ENCODE data around the gene PLXNB1. TPM values are rescaled to one million over a fixed set of nuclear protein-coding genes. Genes with fewer than 3 reads are reported as not detected.

Gene PLXNB1
- total and polyA plus RNA-seq, 2 of the 13 experiments (the other 11 are each of a cell fraction or from before 2014, with no cell fraction given): 86.0 to 143 TPM

- TF ChIP-seq CREM (IDR thresholded peaks at IDR 0.05) (peak; percentile 89), CREM (CRISPR knock-in tag; IDR thresholded peaks at IDR 0.05) (no peak), GABPA (IDR thresholded peaks at IDR 0.05; ENCODE audit: low read depth, low read length) (no peak), GABPA (CRISPR knock-in tag; IDR thresholded peaks at IDR 0.05; ENCODE audit: low read depth) (peak; percentile 44), FOXA1 (IDR thresholded peaks at IDR 0.05) (no peak), FOXA1 (CRISPR knock-in tag; IDR thresholded peaks at IDR 0.05) (0 out of 2 replicates have a peak, but pooled peaks have one; percentile 39), ZNF230 (CRISPR knock-in tag; IDR thresholded peaks at IDR 0.05) (0 out of 2 replicates have a peak, but pooled peaks have one; percentile 12), MYC (CRISPR knock-in tag; IDR thresholded peaks at IDR 0.05; ENCODE audit: borderline replicate concordance) (peak; percentile 76), ZBED4 (CRISPR knock-in tag; IDR thresholded peaks at IDR 0.05; ENCODE audit: borderline replicate concordance) (0 out of 2 replicates have a peak, but pooled peaks have one; percentile 55), MTA1 (CRISPR knock-in tag; IDR thresholded peaks at IDR 0.05; ENCODE audit: borderline replicate concordance) (peak; percentile 82; the same call in 1 of the 2 replicates), REST (IDR thresholded peaks at IDR 0.05; ENCODE audit: borderline replicate concordance in 1 of 2, low read depth in 1 of 2, low read length in 2 of 2) (peak in 1 of 2 experiments; percentile 51; a peak in 1 of 4 replicates), ZNF546 (CRISPR knock-in tag; conservative IDR thresholded peaks at IDR 0.05) (no peak; the same call in 1 of the 2 replicates), TAF1 (CRISPR knock-in tag; IDR thresholded peaks at IDR 0.05) (peak; percentile 77), SMAD1 (CRISPR knock-in tag; IDR thresholded peaks at IDR 0.05; ENCODE audit: borderline replicate concordance, low read depth) (0 out of 2 replicates have a peak, but pooled peaks have one; percentile 81)
- TF ChIP-seq, protein P1, sequence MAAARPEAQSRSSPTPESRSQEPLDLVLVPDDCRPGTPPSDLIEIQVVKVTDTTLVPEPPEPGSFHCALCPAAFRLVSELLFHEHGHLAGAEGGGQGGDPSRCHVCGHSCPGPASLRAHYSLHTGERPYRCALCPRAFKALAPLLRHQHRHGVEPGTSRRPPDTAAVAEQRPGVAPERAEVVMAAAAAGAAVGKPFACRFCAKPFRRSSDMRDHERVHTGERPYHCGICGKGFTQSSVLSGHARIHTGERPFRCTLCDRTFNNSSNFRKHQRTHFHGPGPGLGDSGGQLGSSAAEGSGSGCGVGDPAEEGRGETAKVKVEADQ (CRISPR knock-in tag; IDR thresholded peaks at IDR 0.05; ENCODE audit: borderline replicate concordance): peak; percentile 88; the same call in 1 of the 2 replicates
These were observed 43.2 kb upstream of the PLXNB1 start (continued) for GRCh38 chr3:48472923-48473616.

All from HepG2 (cell line).